C4-2B (cell line): ENCODE measurements around the gene REC114.

Source experiments
- CTCF ChIP-seq: fragments of 450-650 bp; conservative IDR thresholded peaks from 2 replicates; pipeline ENCODE4 v1.5.1; 2017; ENCODE audit warnings: mild to moderate bottlenecking
- ZFX ChIP-seq: fragments of 450-650 bp; IDR thresholded peaks from 2 replicates; pipeline ENCODE4 v1.6.1; 2017

GRCh38 chr15:73550190-73550589 is 107.2 kb downstream of the REC114 start:
- TF ChIP-seq CTCF (no peak), ZFX (no peak)
